HepG2 (cell line): ENCODE data around the gene ADAMTS17. TPM values are rescaled to one million over a fixed set of nuclear protein-coding genes. Genes with fewer than 3 reads are reported as not detected.

Experiments
- ARNT ChIP-seq: fragments of 450-650 bp; IDR thresholded peaks from 2 replicates; pipeline ENCODE4 v1.6.1; 2017
- BCL3 ChIP-seq: sonication (generic); formaldehyde crosslinking; IDR thresholded peaks from 2 replicates; pipeline ENCODE4 v1.5.1; 2020; ENCODE audit warnings: mild to moderate bottlenecking, missing genetic modification reagents, moderate library complexity
- CHD4 ChIP-seq: fragments of 200-600 bp; sonication (generic); IDR thresholded peaks from 2 replicates; pipeline ENCODE4 v1.7.0; 2017; ENCODE audit warnings: mild to moderate bottlenecking, low read length, borderline replicate concordance
- ESRRA ChIP-seq: sonication (generic); formaldehyde crosslinking; IDR thresholded peaks from 2 replicates; pipeline ENCODE4 v1.5.1; 2020; ENCODE audit warnings: mild to moderate bottlenecking, low read depth, missing genetic modification reagents
- FOSL1 ChIP-seq: sonication (generic); formaldehyde crosslinking; IDR thresholded peaks from 2 replicates; pipeline ENCODE4 v1.9.0; 2021; ENCODE audit warnings: missing genetic modification reagents, borderline replicate concordance
- GATA4 ChIP-seq: sonication (generic); IDR thresholded peaks from 2 replicates; pipeline ENCODE4 v1.6.1; 2016; ENCODE audit warnings: antibody characterized with exemption, low read depth, borderline replicate concordance
- HNF4A ChIP-seq: sonication (generic); formaldehyde crosslinking; IDR thresholded peaks from 2 replicates; pipeline ENCODE4 v1.4.0; 2020; ENCODE audit warnings: missing genetic modification reagents
- LRRFIP1 ChIP-seq: sonication (generic); formaldehyde crosslinking; conservative IDR thresholded peaks from 2 replicates; pipeline ENCODE4 v1.4.0; 2020; ENCODE audit warnings: missing genetic modification reagents
- MTERF4 ChIP-seq: sonication (generic); formaldehyde crosslinking; IDR thresholded peaks from 2 replicates; pipeline ENCODE4 v1.8.0; 2023; ENCODE audit warnings: mild to moderate bottlenecking, missing genetic modification reagents
- MTF2 ChIP-seq: sonication (generic); formaldehyde crosslinking; IDR thresholded peaks from 2 replicates; pipeline ENCODE4 v1.5.0; 2020; ENCODE audit warnings: missing genetic modification reagents, borderline replicate concordance
- MZF1 ChIP-seq: sonication (generic); formaldehyde crosslinking; IDR thresholded peaks from 2 replicates; pipeline ENCODE4 v1.8.1; 2023; ENCODE audit warnings: mild to moderate bottlenecking, missing genetic modification reagents, borderline replicate concordance
- PHF20 ChIP-seq: sonication (generic); formaldehyde crosslinking; IDR thresholded peaks from 2 replicates; pipeline ENCODE4 v1.5.0; 2020; ENCODE audit warnings: mild to moderate bottlenecking, missing genetic modification reagents
- SOX13 ChIP-seq, 3 experiments: fragments of 450-650 bp in 1 of 3; sonication (generic) in 1 of 3; formaldehyde crosslinking in 1 of 3; IDR thresholded peaks in 2 of 3; conservative IDR thresholded peaks in 1 of 3; 2 replicates each; pipeline versions ENCODE4 v1.5.0 to v1.6.1; 2016 to 2020; ENCODE audit warnings: antibody characterized with exemption in 1 of 3, mild to moderate bottlenecking in 1 of 3, missing compliant biosample characterization in 1 of 3, missing genetic modification reagents in 1 of 3, moderate library complexity in 1 of 3
- SP2 ChIP-seq: sonication (generic); formaldehyde crosslinking; IDR thresholded peaks from 2 replicates; pipeline ENCODE4 v1.5.1; 2020; ENCODE audit warnings: mild to moderate bottlenecking, missing genetic modification reagents
- TCF7L2 ChIP-seq: IDR thresholded peaks from 2 replicates; pipeline ENCODE4 v1.6.1; 2011; ENCODE audit warnings: mild to moderate bottlenecking, low read depth, low read length, moderate library complexity
- YEATS4 ChIP-seq: sonication (generic); formaldehyde crosslinking; IDR thresholded peaks from 2 replicates; pipeline ENCODE4 v1.4.0; 2020; ENCODE audit warnings: missing genetic modification reagents, borderline replicate concordance
- ZBTB21 ChIP-seq: sonication (generic); formaldehyde crosslinking; IDR thresholded peaks from 2 replicates; pipeline ENCODE4 v1.4.0; 2020; ENCODE audit warnings: missing genetic modification reagents
- ZFP36L1 ChIP-seq: sonication (generic); formaldehyde crosslinking; IDR thresholded peaks from 2 replicates; pipeline ENCODE4 v1.8.0; 2022; ENCODE audit warnings: mild to moderate bottlenecking, missing genetic modification reagents, moderate library complexity
- ZKSCAN5 ChIP-seq: sonication (generic); formaldehyde crosslinking; IDR thresholded peaks from 2 replicates; pipeline ENCODE4 v1.5.1; 2020; ENCODE audit warnings: mild to moderate bottlenecking, missing genetic modification reagents
- ZMYM2 ChIP-seq: sonication (generic); formaldehyde crosslinking; IDR thresholded peaks from 2 replicates; pipeline ENCODE4 v1.8.0; 2022; ENCODE audit warnings: mild to moderate bottlenecking, missing genetic modification reagents
- ZNF143 ChIP-seq: sonication (generic); formaldehyde crosslinking; IDR thresholded peaks from 2 replicates; pipeline ENCODE4 v1.4.0; 2020; ENCODE audit warnings: missing genetic modification reagents
- ZNF160 ChIP-seq: sonication (generic); formaldehyde crosslinking; IDR thresholded peaks from 2 replicates; pipeline ENCODE4 v1.8.0; 2022; ENCODE audit warnings: mild to moderate bottlenecking, inconsistent platforms, missing genetic modification reagents
- ZNF589 ChIP-seq: sonication (generic); formaldehyde crosslinking; conservative IDR thresholded peaks from 2 replicates; pipeline ENCODE4 v1.8.0; 2022; ENCODE audit warnings: mild to moderate bottlenecking, moderate library complexity, missing genetic modification reagents
- ZNF644 ChIP-seq: IDR thresholded peaks from 2 replicates; pipeline ENCODE4 v1.6.1; 2016; ENCODE audit warnings: low read depth
- ZNF678 ChIP-seq: sonication (generic); formaldehyde crosslinking; IDR thresholded peaks from 2 replicates; pipeline ENCODE4 v1.4.0; 2020; ENCODE audit warnings: mild to moderate bottlenecking, missing genetic modification reagents
- ZNF761 ChIP-seq: sonication (generic); formaldehyde crosslinking; conservative IDR thresholded peaks from 2 replicates; pipeline ENCODE4 v1.4.0; 2020; ENCODE audit warnings: mild to moderate bottlenecking, missing genetic modification reagents
- polyA plus RNA-seq, 8 experiments: library from polyadenylated mRNA; depleted of rRNA in 3 of 8; stranded (reverse) in 7 of 8; unstranded in 1 of 8; fragments of >200 nt; fragmentation: Illumina TruSeq in 4 of 8; extraction: Trizol in 4 of 8; gene quantifications; 2 replicates each; pipeline versions ENCODE4 v1.2.1 to v1.2.3, GENCODE V29; 2011 to 2016; ENCODE audit warnings: low read depth in 4 of 8, missing spikeins in 1 of 8, mixed read lengths in 1 of 8; ENCODE audit not compliant: insufficient read depth in 1 of 8
- total RNA-seq, 5 experiments: library from RNA; depleted of rRNA; stranded (reverse); fragments of >200 nt; fragmentation: Illumina TruSeq; extraction: Trizol; gene quantifications; 2 replicates each; pipeline ENCODE4 v1.2.3, GENCODE V29; 2016; ENCODE audit warnings: low read depth in 1 of 5

ADAMTS17 gene
- total and polyA plus RNA-seq, 2 of the 13 experiments (the other 11 are each of a cell fraction or from before 2014, with no cell fraction given), result 0.02 to 0.04 TPM

GRCh38 chr15:100131321-100132224 lies 210.2 kb downstream of the ADAMTS17 start (continued):
- TF ChIP-seq LRRFIP1 (CRISPR knock-in tag) (no peak), TCF7L2 (no peak), BCL3 (CRISPR knock-in tag) (no peak; the same call in 1 of the 2 replicates), MTF2 (CRISPR knock-in tag) (no peak), PHF20 (no peak), ARNT (no peak), ZNF761 (CRISPR knock-in tag) (no peak), ZNF160 (CRISPR knock-in tag) (no peak; the same call in 1 of the 2 replicates), SP2 (CRISPR knock-in tag) (no peak), ZFP36L1 (CRISPR knock-in tag) (peak; percentile 80; the same call in 1 of the 2 replicates), YEATS4 (no peak), ZNF143 (CRISPR knock-in tag) (peak; percentile 50; the same call in 1 of the 2 replicates), MTERF4 (CRISPR knock-in tag) (0 out of 2 replicates have a peak, but pooled peaks have one; percentile 48), CHD4 (no peak), ZMYM2 (0 out of 2 replicates have a peak, but pooled peaks have one; percentile 38), ZNF678 (CRISPR knock-in tag) (no peak), HNF4A (peak; percentile 58), SOX13 (IDR thresholded peaks at IDR 0.05) (no peak), SOX13 (CRISPR knock-in tag; conservative IDR thresholded peaks at IDR 0.05 in 1 of 2, IDR thresholded peaks at IDR 0.05 in 1 of 2) (peak in 1 of 2 experiments; percentile 17; a peak in 1 of 4 replicates), FOSL1 (CRISPR knock-in tag) (no peak), ZNF589 (CRISPR knock-in tag) (no peak), GATA4 (no peak), ZKSCAN5 (no peak), ZBTB21 (CRISPR knock-in tag) (no peak), ZNF644 (0 out of 2 replicates have a peak, but pooled peaks have one; percentile 35), MZF1 (CRISPR knock-in tag) (no peak), ESRRA (CRISPR knock-in tag) (no peak)
